CD1c-positive myeloid dendritic cell (primary cell): ENCODE data around the gene LRPAP1.
"Not testable (repeated sequence)": the region's sequence is repeated elsewhere in the genome, so short reads cannot be mapped to it uniquely, and the experiment has no call there.

ENCODE experiments used
- DNase-seq: peaks from one replicate; pipeline ENCODE4 v3.0.0-alpha.2; 2016; ENCODE audit errors: extremely low spot score

The LRPAP1 gene

DNA sequence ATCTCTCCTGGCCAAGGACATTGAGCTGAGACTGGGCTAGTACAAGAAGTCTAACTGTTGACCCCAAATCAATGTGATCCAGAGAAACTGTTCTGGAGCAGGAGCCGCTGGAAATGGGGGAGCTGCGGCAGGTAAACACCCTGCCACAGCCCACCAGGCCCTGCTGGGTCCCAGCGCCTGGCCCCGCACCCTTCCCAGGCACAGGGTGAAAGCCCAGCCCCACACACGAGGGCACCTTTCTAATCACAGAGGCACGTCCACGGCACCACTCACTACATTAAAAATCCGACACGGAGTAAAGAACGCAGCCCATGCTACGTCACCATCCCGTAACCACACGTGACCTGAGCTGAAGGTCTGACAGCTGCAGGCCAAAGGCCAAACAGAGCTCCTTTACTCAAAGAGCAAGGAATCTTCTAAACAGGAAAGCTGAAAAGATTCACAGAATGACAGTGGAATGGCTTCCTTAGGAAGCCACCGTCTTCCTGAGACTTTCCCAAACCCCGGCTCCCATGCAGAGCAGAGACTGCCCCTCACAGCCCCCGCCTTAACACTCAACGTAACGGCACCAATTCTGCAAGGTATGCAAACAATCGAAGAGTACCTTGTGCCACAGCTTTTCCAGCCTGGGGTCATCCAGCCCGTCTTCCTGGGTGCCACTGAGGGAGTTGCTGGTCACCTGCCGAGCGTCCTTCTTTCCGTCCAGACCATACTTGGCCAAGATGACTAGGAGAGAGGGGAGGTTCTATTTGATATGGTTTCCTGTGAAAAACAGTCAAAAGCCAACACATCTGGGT is 12.6 kb downstream of the LRPAP1 start:
- no peak for DNase-seq

DNA sequence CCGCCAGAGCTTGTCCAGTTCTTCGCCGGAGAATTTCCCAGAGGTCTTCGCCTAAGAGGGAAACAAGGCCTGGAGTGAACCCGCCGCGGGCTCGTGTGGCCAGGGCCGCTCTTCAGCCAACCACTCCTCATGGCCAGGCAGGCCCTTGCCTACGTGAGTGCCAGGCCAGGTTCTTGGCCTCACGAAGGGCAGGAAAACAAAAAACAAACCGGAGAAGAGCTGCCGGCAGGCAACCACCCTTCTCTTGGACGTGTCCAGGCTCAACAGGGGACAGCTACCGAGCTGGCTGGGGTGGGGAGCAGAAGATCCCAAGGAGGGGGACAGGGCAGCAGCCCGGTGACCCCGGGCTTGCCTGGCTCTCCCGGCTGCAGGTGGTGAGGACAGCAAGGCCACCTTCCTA is 13.3 kb downstream of the LRPAP1 start:
- no peak for DNase-seq

DNA sequence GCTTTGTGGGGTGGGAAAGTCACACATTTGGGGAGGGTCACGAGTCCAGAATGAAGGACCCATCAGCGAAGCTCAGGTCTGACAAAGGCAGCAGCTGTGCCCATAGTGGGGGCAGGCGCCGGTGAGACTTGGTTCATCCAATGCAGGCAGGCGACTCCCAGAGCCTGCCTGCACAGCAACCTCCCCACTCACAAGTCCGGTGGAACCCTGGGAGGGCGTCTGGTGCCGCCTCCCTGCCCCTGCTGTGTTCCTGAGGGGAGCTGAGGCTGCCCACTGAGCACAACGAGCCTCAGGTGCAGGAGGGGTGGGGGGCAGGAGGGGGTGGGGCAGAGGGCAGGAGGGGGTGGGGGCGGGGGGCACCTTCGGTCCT is 13.7 kb downstream of the LRPAP1 start:
- DNase-seq, result no peak

DNA sequence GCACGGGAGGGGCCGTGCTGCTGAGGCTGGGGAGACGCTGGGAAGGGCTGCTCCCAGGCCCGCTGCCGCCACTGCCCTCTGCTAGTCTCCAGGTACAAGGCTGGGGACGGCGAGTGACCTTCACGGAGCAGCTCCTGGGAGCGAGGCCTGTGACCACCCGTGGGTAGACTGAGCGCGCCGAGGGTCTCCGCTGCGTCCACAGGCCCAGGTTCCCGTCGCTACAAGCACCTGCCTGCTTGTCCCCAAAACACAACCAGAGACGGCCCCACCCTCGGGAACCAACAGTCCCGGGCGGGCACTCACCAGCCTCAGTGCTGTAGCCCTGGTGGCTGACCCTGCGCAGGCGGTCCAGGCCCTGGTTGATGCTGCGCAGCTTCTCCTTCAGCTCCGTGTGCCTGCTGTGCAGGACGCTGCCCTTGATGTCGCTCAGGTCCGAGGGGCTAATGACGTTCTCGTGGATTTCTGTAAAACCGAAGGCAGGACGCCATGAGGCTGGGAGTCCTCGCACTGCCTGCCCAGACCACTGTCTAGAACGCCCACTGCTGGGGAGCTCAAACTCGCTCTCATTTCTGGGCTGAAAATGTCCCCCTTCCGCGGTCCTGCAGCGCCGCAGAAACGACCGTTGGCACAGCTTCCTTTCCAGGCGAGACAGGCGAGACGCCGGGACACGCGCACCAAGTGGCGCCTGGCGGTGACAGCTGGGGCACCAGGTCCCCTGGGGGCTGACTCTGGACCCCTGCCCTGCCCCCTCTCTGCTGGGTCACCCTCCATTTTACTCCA is 14.3 kb downstream of the LRPAP1 start:
- DNase-seq, result no peak

- DNase-seq, result no peak
Measured at GRCh38 chr4:3516836-3517730, 15.1 kb downstream of the LRPAP1 start.

GRCh38 chr4:3516061-3516835 is 16.0 kb downstream of the LRPAP1 start:
- no peak for DNase-seq

- DNase-seq, result no peak
Measured at GRCh38 chr4:3515646-3516045, 16.6 kb downstream of the LRPAP1 start.

GRCh38 chr4:3514806-3515501 is 17.3 kb downstream of the LRPAP1 start:
- DNase-seq, result no peak

GRCh38 chr4:3514221-3514780 is 17.9 kb downstream of the LRPAP1 start:
- no peak for DNase-seq

DNA sequence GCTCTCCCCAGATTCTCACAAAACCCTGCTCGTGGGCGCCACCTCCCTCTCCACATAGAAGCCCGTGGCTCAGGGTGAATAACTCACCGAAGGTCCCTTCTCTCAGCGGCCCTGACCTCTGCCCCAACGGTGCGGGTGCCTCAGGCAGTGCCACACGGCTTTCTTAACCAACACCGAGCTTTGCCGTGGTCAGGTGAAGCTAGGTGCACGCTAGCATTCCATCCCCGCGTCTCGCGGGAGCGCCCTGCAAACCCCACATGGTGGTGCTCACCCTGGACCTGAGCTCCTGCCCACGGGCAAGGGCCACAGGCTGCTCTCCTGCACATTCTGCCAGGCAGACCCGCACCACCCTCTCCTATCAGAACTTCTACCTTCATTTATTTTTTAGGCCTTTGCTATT is 18.4 kb downstream of the LRPAP1 start:
- no peak for DNase-seq

DNA sequence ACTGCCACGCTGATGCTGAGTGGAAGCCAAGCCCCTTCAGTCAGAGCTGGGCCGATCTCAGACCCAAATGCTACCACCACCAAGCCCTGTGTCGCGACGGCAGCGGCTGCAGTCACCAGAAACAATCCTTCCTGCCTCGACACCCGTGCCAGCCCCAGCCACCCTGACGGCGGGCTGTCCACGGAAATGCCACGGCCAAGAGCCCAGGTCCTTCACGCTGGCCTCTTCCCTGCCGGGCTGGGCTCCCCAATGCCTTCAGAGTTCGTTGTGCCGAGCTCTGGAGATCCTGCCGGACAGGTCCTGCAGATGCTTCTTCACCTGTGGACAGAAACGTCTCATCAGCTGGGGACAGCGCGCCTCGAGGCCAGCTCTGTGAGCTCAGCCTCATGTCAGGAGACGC is 19.5 kb downstream of the LRPAP1 start:
- no peak for DNase-seq

- DNase-seq, result no peak
Measured at GRCh38 chr4:3512279-3512678, 19.9 kb downstream of the LRPAP1 start.

DNA sequence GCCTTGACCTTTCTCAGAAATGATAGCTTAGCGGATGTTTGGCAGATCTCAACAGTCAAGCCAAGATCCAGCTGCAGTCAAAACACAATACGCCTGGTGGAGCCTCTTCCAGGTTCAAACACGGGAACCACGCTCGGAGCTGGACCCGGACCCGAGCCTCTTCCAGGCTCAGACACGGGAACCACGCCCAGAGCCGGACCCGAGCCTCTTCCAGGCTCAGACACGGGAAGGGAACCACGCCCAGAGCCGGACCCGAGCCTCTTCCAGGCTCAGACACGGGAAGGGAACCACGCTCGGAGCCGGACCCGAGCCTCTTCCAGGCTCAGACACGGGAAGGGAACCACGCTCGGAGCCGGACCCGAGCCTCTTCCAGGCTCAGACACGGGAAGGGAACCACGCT is 20.6 kb downstream of the LRPAP1 start:
- not testable (repeated sequence) for DNase-seq

DNA sequence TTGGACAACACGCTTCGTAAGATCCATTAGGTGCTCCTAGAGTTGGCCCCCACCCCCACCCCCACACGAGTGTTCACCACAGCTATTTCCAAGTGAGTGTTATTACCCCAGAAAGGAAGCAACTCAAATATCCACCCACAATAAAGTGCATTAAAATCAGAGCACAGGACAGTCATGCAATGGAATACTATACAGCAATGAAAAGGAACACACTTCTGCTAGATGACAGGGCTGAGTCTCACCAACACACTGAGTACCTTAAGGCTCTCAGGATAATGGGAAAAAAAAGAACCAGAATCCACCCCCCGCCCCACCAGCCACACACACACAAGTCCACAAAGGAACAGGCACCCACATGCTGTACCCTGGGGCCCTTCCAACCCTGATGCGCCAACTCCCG is 21.0 kb downstream of the LRPAP1 start:
- no peak for DNase-seq

GRCh38 chr4:3510481-3510880 is 21.7 kb downstream of the LRPAP1 start:
- DNase-seq, result no peak

DNA sequence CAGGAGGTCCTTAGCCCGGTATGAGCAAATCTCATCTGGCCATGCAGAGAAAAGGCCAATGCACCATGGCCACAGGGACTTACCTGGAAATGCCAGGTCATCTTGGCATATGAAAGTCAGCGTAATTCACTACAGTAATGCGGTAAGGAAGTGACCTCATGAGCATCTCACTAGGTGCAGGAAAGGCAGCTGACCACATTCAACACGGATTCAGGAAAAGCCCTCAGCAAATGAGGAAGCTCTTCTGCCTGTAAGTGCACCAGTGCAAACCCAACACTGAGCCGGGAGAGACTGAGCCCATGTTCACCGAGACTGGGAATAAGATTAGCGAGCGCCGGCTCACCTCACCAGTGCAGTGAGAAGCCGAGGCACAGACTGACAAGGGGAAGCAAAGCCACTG is 23.7 kb downstream of the LRPAP1 start:
- DNase-seq, result peak; percentile 34

DNA sequence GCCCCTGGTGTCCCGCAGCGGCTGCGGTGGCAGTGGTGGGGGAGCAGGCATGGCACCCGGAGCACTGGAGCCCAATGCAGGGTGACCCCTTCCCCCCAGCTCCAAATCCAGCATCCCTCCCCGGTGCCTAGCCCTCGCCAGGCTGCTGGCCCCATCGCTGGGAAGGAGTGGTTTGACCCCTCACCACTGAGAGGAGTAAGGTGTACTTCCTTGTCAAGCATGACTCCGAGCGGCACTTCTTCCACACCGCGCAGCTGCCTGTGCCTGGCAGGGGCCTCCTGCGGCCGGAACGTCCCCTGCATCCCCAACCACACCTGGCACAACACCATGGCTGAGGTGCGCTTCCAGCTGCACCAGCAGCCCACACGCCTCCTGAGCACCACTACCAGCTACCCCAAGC is 27.0 kb downstream of the LRPAP1 start:
- no peak for DNase-seq

GRCh38 chr4:3502941-3503936 is 29.0 kb downstream of the LRPAP1 start:
- DNase-seq, result no peak

DNA sequence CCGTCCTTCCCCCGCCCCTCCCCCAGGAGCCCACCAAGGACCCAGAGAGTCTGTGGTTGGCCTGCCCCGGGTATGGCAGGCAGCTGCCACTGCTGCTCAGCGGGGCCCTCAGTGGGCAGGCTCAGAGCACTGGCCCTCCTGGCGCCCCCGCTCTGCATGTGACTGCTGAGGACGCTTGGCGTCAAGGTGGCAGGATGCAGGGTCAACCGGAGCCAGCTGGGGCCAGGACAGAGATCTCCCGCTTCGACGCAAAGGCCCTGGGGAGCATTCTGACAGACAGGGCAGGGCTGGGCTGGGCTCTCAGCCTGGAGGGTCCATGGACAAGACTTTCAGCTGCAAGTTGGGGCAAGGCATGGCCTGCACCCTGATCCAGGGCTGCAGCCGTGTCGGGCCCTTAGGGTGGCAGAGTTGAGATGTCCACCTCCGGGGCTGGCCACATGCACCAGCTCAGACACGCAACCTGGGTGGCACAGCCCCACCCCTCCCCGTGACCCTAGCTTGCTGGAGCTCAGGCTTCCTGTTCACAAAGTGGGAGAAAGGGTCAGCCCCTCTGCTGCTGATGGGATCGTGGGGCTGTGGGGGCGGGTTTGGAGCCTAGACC is 30.3 kb downstream of the LRPAP1 start:
- DNase-seq, result no peak
